Esophagus squamous epithelium (tissue), 4 donors: Measurements from ENCODE around the gene IL1RN.

Experiments used
- CTCF ChIP-seq, 6 experiments: fragments of 450-650 bp in 4 of 6; fragments of 200-600 bp in 2 of 6; sonication (generic) in 2 of 6; IDR thresholded peaks; one replicate each; pipeline ENCODE4 v1.5.1; 2016 to 2019; ENCODE audit warnings: antibody characterized with exemption in 6 of 6, mild to moderate bottlenecking in 4 of 6, moderate library complexity in 4 of 6
- POLR2A ChIP-seq, 4 donors: fragments of 450-650 bp; IDR thresholded peaks; one replicate each; pipeline ENCODE4 v1.6.1; 2017; ENCODE audit warnings: antibody characterized with exemption in 4 of 4, mild to moderate bottlenecking in 4 of 4, moderate library complexity in 3 of 4

GRCh38 chr2:113116100-113116958 is 11.1 kb upstream of the IL1RN start:
- TF ChIP-seq CTCF (IDR thresholded peaks at IDR 0.05): no peak
- no peak for TF ChIP-seq POLR2A (IDR thresholded peaks at IDR 0.05)
